HUES6 (cell line): ENCODE results near the gene PRKD3.

ENCODE experiments used
- H3K27ac ChIP-seq: 2 replicates; pipeline ENCODE4 v1.7.0; 2013; ENCODE audit warnings: low read depth, mild to moderate bottlenecking, low read length, inconsistent platforms
- H3K27me3 ChIP-seq: 2 replicates; pipeline ENCODE4 v1.6.1; 2013; ENCODE audit warnings: low read length; ENCODE audit not compliant: control insufficient read depth, insufficient read depth
- H3K36me3 ChIP-seq: 2 replicates; pipeline ENCODE4 v1.6.1; 2013; ENCODE audit warnings: low read length; ENCODE audit not compliant: control insufficient read depth, insufficient read depth
- H3K4me1 ChIP-seq: 2 replicates; pipeline ENCODE4 v1.6.1; 2013; ENCODE audit warnings: low read length; ENCODE audit not compliant: control insufficient read depth, insufficient read depth
- H3K4me3 ChIP-seq: 2 replicates; pipeline ENCODE4 v1.5.1; 2013; ENCODE audit warnings: low read depth, low read length
- H3K9ac ChIP-seq: one replicate; pipeline ENCODE4 v1.6.1; 2013; ENCODE audit warnings: mild to moderate bottlenecking, low read length
- H3K9me3 ChIP-seq: 2 replicates; pipeline ENCODE4 v1.6.1; 2013; ENCODE audit warnings: low read depth, low read length; ENCODE audit not compliant: control insufficient read depth, insufficient read depth

The PRKD3 gene

GRCh38 chr2:37358466-37358865 is 33.8 kb upstream of the PRKD3 start:
- no peaks in the 10 kb centered on the region for H3K27me3 ChIP-seq
- H3K9me3 ChIP-seq = no peaks in the 10 kb centered on the region
- H3K4me3 ChIP-seq = no peak overlapping the region
- peaks cover 3% of the 10 kb centered on the region; the same call in 1 of the 2 replicates for H3K36me3 ChIP-seq
- no peak overlapping the region for H3K9ac ChIP-seq
- no peak overlapping the region for H3K27ac ChIP-seq
- H3K4me1 ChIP-seq = 0 out of 2 replicates have a peak, but pooled peaks cover 3% of the 10 kb centered on the region

GRCh38 chr2:37357530-37357929 is 32.9 kb upstream of the PRKD3 start:
- H3K27me3 ChIP-seq = no peaks in the 10 kb centered on the region
- H3K4me3 ChIP-seq = no peak overlapping the region
- no peak overlapping the region for H3K27ac ChIP-seq
- 0 out of 2 replicates have a peak, but pooled peaks cover 3% of the 10 kb centered on the region for H3K4me1 ChIP-seq
- H3K9ac ChIP-seq = no peak overlapping the region
- no peaks in the 10 kb centered on the region for H3K9me3 ChIP-seq
- no peaks in the 10 kb centered on the region; the same call in 1 of the 2 replicates for H3K36me3 ChIP-seq

- Histone ChIP-seq H3K4me3 (no peak overlapping the region), H3K4me1 (0 out of 2 replicates have a peak, but pooled peaks cover 3% of the 10 kb centered on the region)
Observed at GRCh38 chr2:37357069-37357468, 32.4 kb upstream of the PRKD3 start.

GRCh38 chr2:37356299-37356698 is 31.7 kb upstream of the PRKD3 start:
- no peak overlapping the region for H3K9ac ChIP-seq
- H3K4me3 ChIP-seq = no peak overlapping the region
- no peak overlapping the region for H3K27ac ChIP-seq
- no peaks in the 10 kb centered on the region for H3K9me3 ChIP-seq
- H3K27me3 ChIP-seq = no peaks in the 10 kb centered on the region
- 0 out of 2 replicates have a peak, but pooled peaks cover 3% of the 10 kb centered on the region for H3K4me1 ChIP-seq
- H3K36me3 ChIP-seq = no peaks in the 10 kb centered on the region; the same call in 1 of the 2 replicates

More at GRCh38 chr2:37357069-37357468, 32.4 kb upstream of the PRKD3 start:
- Histone ChIP-seq H3K9me3 (no peaks in the 10 kb centered on the region), H3K9ac (no peak overlapping the region), H3K36me3 (no peaks in the 10 kb centered on the region; the same call in 1 of the 2 replicates), H3K27ac (no peak overlapping the region), H3K27me3 (no peaks in the 10 kb centered on the region)

- H3K4me1 ChIP-seq = 0 out of 2 replicates have a peak, but pooled peaks cover 3% of the 10 kb centered on the region
Observed at GRCh38 chr2:37355735-37356134, 31.1 kb upstream of the PRKD3 start.

GRCh38 chr2:37354531-37354930 is 29.9 kb upstream of the PRKD3 start:
- Histone ChIP-seq H3K4me3 (no peak overlapping the region), H3K27me3 (no peaks in the 10 kb centered on the region), H3K4me1 (peaks cover 9% of the 10 kb centered on the region), H3K27ac (no peak overlapping the region), H3K36me3 (no peaks in the 10 kb centered on the region; the same call in 1 of the 2 replicates), H3K9me3 (no peaks in the 10 kb centered on the region), H3K9ac (no peak overlapping the region)

More at GRCh38 chr2:37355735-37356134, 31.1 kb upstream of the PRKD3 start:
- H3K4me3 ChIP-seq = no peak overlapping the region
- no peak overlapping the region for H3K27ac ChIP-seq
- H3K27me3 ChIP-seq = no peaks in the 10 kb centered on the region
- H3K9ac ChIP-seq = no peak overlapping the region
- H3K9me3 ChIP-seq = no peaks in the 10 kb centered on the region
- no peaks in the 10 kb centered on the region; the same call in 1 of the 2 replicates for H3K36me3 ChIP-seq

GRCh38 chr2:37350034-37350433 is 25.4 kb upstream of the PRKD3 start:
- Histone ChIP-seq H3K27me3 (no peaks in the 10 kb centered on the region), H3K9ac (no peak overlapping the region), H3K4me3 (no peak overlapping the region), H3K9me3 (no peaks in the 10 kb centered on the region), H3K27ac (no peak overlapping the region), H3K36me3 (no peaks in the 10 kb centered on the region; the same call in 1 of the 2 replicates), H3K4me1 (peaks cover 23% of the 10 kb centered on the region)

GRCh38 chr2:37349231-37349860 is 24.7 kb upstream of the PRKD3 start:
- H3K9ac ChIP-seq = no peak overlapping the region
- H3K27ac ChIP-seq = no peak overlapping the region

GRCh38 chr2:37348155-37348554 is 23.5 kb upstream of the PRKD3 start:
- H3K9ac ChIP-seq = no peak overlapping the region
- H3K9me3 ChIP-seq = no peaks in the 10 kb centered on the region
- peaks cover 35% of the 10 kb centered on the region for H3K4me1 ChIP-seq
- no peaks in the 10 kb centered on the region; the same call in 1 of the 2 replicates for H3K36me3 ChIP-seq
- H3K27ac ChIP-seq = no peak overlapping the region
- no peak overlapping the region for H3K4me3 ChIP-seq
- H3K27me3 ChIP-seq = no peaks in the 10 kb centered on the region

More at GRCh38 chr2:37349231-37349860, 24.7 kb upstream of the PRKD3 start:
- Histone ChIP-seq H3K36me3 (no peaks in the 10 kb centered on the region; the same call in 1 of the 2 replicates), H3K9me3 (no peaks in the 10 kb centered on the region), H3K4me1 (peaks cover 25% of the 10 kb centered on the region), H3K4me3 (no peak overlapping the region), H3K27me3 (no peaks in the 10 kb centered on the region)

GRCh38 chr2:37344453-37345361 is 20.1 kb upstream of the PRKD3 start, which contains the start of gene QPCT:
Gene QPCT, plus strand, starts transcription at chr2:37344630. Its CDS starts 102 bp downstream, at chr2:37344732.
- H3K27ac ChIP-seq = peak within 1 kb of the TSS; percentile 38; the same call in 1 of the 2 replicates
- H3K9ac ChIP-seq = peak within 1 kb of the TSS; percentile 86
- H3K4me3 ChIP-seq = peak within 1 kb of the TSS; percentile 93
- H3K4me1 ChIP-seq = peaks cover 39% of the 10 kb centered on the region
- no peaks in the 10 kb centered on the region for H3K27me3 ChIP-seq
- no peaks in the 10 kb centered on the region for H3K36me3 ChIP-seq
- H3K9me3 ChIP-seq = no peaks in the 10 kb centered on the region
